HCT116 (cell line): ENCODE measurements around the gene LRRC72. TPM values are rescaled to one million over a fixed set of nuclear protein-coding genes. Genes with fewer than 3 reads are reported as not detected.
"Not testable (repeated sequence)": the region's sequence is repeated elsewhere in the genome, so short reads cannot be mapped to it uniquely, and the experiment has no call there.

Source experiments
- ATAC-seq: fragments of 200-7000 bp; cut with Tn5 transposase; 2 replicates; pipeline ENCODE4 v1.9.1; 2020; ENCODE audit warnings: mild to moderate bottlenecking, moderate library complexity
- BruUV-seq: library from RNA; stranded (reverse); fragments of 400-500 nt; replicated peaks from 2 replicates; lab custom pipeline; 2021; lab: Mats Ljungman, UMichigan
- CTCF ChIA-PET: fragments of 300-600 bp; sonication (Branson Sonifier 250); formaldehyde crosslinking; loops from one replicate; lab custom pipeline; 2021; ENCODE audit warnings: antibody characterized with exemption; lab: Charles Lee
- POLR2A ChIA-PET: fragments of 300-600, 350-600 bp; sonication (Branson Sonifier 250); formaldehyde crosslinking; loops from one replicate; lab custom pipeline; 2021; ENCODE audit warnings: antibody characterized with exemption; lab: Charles Lee
- RAD21 ChIA-PET, 2 experiments: fragments of 300-600 bp; sonication (Branson Sonifier 250); formaldehyde crosslinking; loops; one replicate each; lab custom pipeline; 2023; ENCODE audit warnings: low total read pairs in 2 of 2; ENCODE audit not compliant: uncharacterized antibody in 2 of 2, unreplicated experiment in 2 of 2, low non-redundant PET in 1 of 2; lab: Charles Lee
- DNase-seq: peaks from one replicate; pipeline ENCODE4 v3.0.0-alpha.2; 2010; ENCODE audit warnings: low read depth, low spot score
- H2AFZ ChIP-seq: fragments of 200-600 bp; shearing (Covaris generic), sonication (generic); 2 replicates; pipeline ENCODE4 v1.6.1; 2017; ENCODE audit warnings: low read depth, mixed run types, mixed read lengths, antibody characterized with exemption, low read length; ENCODE audit not compliant: poor library complexity, severe bottlenecking
- H3K27ac ChIP-seq: 2 replicates; pipeline ENCODE4 v1.5.1; 2012; ENCODE audit warnings: low read depth, low read length
- H3K27me3 ChIP-seq: fragments of 200-600 bp; sonication (generic); 2 replicates; pipeline ENCODE4 v1.6.1; 2016; ENCODE audit warnings: mixed run types, low read length, mixed read lengths; ENCODE audit not compliant: insufficient read depth
- H3K36me3 ChIP-seq, 2 experiments: fragments of 200-500 bp in 1 of 2; fragments of 200-600 bp in 1 of 2; sonication (Bioruptor generic) in 1 of 2; sonication (generic) in 1 of 2; 2 replicates each; pipeline versions ENCODE4 v1.5.1 to v1.6.1; 2014 to 2016; ENCODE audit warnings: low read length in 2 of 2, inconsistent platforms in 1 of 2, mixed read lengths in 1 of 2, mixed run types in 1 of 2; ENCODE audit not compliant: insufficient read depth in 2 of 2, control insufficient read depth in 1 of 2
- H3K4me1 ChIP-seq, 2 experiments: fragments of 200-600 bp in 1 of 2; sonication (generic) in 1 of 2; 2 replicates each; pipeline versions ENCODE4 v1.5.1 to v1.6.1; 2012 to 2017; ENCODE audit warnings: low read length in 2 of 2, inconsistent platforms in 1 of 2, mild to moderate bottlenecking in 1 of 2, mixed read lengths in 1 of 2, mixed run types in 1 of 2, moderate library complexity in 1 of 2; ENCODE audit not compliant: insufficient read depth in 2 of 2, control insufficient read depth in 1 of 2
- H3K4me2 ChIP-seq: fragments of 200-600 bp; sonication (generic); 2 replicates; pipeline ENCODE4 v1.6.1; 2017; ENCODE audit warnings: mixed run types, low read length, mixed read lengths
- H3K4me3 ChIP-seq, 2 experiments: fragments of 200-600 bp in 1 of 2; sonication (generic) in 1 of 2; replicated peaks in 1 of 2; 2 replicates each; pipeline ENCODE4 v1.5.1; 2011 to 2016; ENCODE audit warnings: low read length in 2 of 2, control low read depth in 1 of 2, low read depth in 1 of 2, mild to moderate bottlenecking in 1 of 2, mixed read lengths in 1 of 2, mixed run types in 1 of 2
- H3K79me2 ChIP-seq: fragments of 200-600 bp; sonication (generic); 2 replicates; pipeline ENCODE4 v1.6.1; 2017; ENCODE audit warnings: mild to moderate bottlenecking, mixed run types, low read length, moderate library complexity, mixed read lengths; ENCODE audit not compliant: insufficient read depth
- H3K9ac ChIP-seq: fragments of 200-600 bp; sonication (generic); 2 replicates; pipeline ENCODE4 v1.6.1; 2016; ENCODE audit warnings: low read length, mixed read lengths
- H3K9me2 ChIP-seq: fragments of 200-600 bp; sonication (generic), shearing (Covaris generic); 2 replicates; pipeline ENCODE4 v1.6.1; 2017; ENCODE audit warnings: mixed run types, mild to moderate bottlenecking, moderate library complexity; ENCODE audit not compliant: insufficient read depth
- H3K9me3 ChIP-seq, 2 experiments: fragments of 200-500 bp in 1 of 2; fragments of 200-600 bp in 1 of 2; sonication (Bioruptor generic) in 1 of 2; sonication (generic) in 1 of 2; 2 replicates each; pipeline ENCODE4 v1.6.1; 2014 to 2017; ENCODE audit warnings: low read length in 2 of 2, mixed read lengths in 2 of 2, inconsistent platforms in 1 of 2, low read depth in 1 of 2, mild to moderate bottlenecking in 1 of 2, mixed run types in 1 of 2, moderate library complexity in 1 of 2; ENCODE audit not compliant: control insufficient read depth in 1 of 2, insufficient read depth in 1 of 2
- H4K20me1 ChIP-seq: fragments of 200-600 bp; sonication (generic), shearing (Covaris generic); 2 replicates; pipeline ENCODE4 v1.6.1; 2017; ENCODE audit warnings: mixed run types, mild to moderate bottlenecking, moderate library complexity; ENCODE audit not compliant: insufficient read depth
- ATF3 ChIP-seq: IDR thresholded peaks from 2 replicates; pipeline ENCODE4 v1.6.1; 2012
- CBX3 ChIP-seq: IDR thresholded peaks from 2 replicates; pipeline ENCODE4 v1.6.1; 2012; ENCODE audit warnings: low read depth
- CTCF ChIP-seq, 3 experiments: fragments of 200-600 bp in 1 of 3; sonication (generic) in 1 of 3; IDR thresholded peaks in 2 of 3; conservative IDR thresholded peaks in 1 of 3; 2 replicates each; pipeline ENCODE4 v1.5.1; 2012 to 2017; ENCODE audit warnings: low read depth in 2 of 3, low read length in 2 of 3, antibody characterized with exemption in 1 of 3, borderline replicate concordance in 1 of 3, control low read depth in 1 of 3, mild to moderate bottlenecking in 1 of 3, mixed read lengths in 1 of 3, mixed run types in 1 of 3, moderate library complexity in 1 of 3; ENCODE audit not compliant: insufficient read depth in 1 of 3
- EZH2 ChIP-seq: fragments of 200-600 bp; sonication (generic); IDR thresholded peaks from 2 replicates; pipeline ENCODE4 v1.6.1; 2017; ENCODE audit warnings: antibody characterized with exemption, mixed run types
- EZH2phosphoT487 ChIP-seq: fragments of 200-600 bp; IDR thresholded peaks from 2 replicates; pipeline ENCODE4 v1.6.1; 2018; ENCODE audit warnings: antibody characterized with exemption, borderline replicate concordance
- MAX ChIP-seq: IDR thresholded peaks from 2 replicates; pipeline ENCODE4 v1.6.1; 2012
- POLR2A ChIP-seq: IDR thresholded peaks from 2 replicates; pipeline ENCODE4 v1.7.0; 2011; ENCODE audit warnings: borderline replicate concordance; ENCODE audit not compliant: insufficient read depth, insufficient read length; ENCODE audit errors: extremely low read depth
- RAD21 ChIP-seq: IDR thresholded peaks from 2 replicates; pipeline ENCODE4 v1.6.1; 2012; ENCODE audit warnings: low read depth, mild to moderate bottlenecking
- SIN3A ChIP-seq: IDR thresholded peaks from 2 replicates; pipeline ENCODE4 v1.6.1; 2012; ENCODE audit warnings: low read depth
- SP1 ChIP-seq: IDR thresholded peaks from 2 replicates; pipeline ENCODE4 v1.6.1; 2012; ENCODE audit warnings: low read depth
- YY1 ChIP-seq: IDR thresholded peaks from 2 replicates; pipeline ENCODE4 v1.6.1; 2011; ENCODE audit warnings: low read length, low read depth, moderate library complexity, mild to moderate bottlenecking; ENCODE audit not compliant: insufficient replicate concordance; ENCODE audit errors: extremely low read depth
- ZFX ChIP-seq: fragments of 450-650 bp; IDR thresholded peaks from 2 replicates; pipeline ENCODE4 v1.6.1; 2017
- intact Hi-C: fragments of 100-400 bp; cut with micrococcal nuclease; formaldehyde crosslinking; loops from 2 replicates; pipeline ENCODE4 v1.10.0; 2022
- total RNA-seq: library from RNA; stranded (reverse); gene quantifications from one replicate; pipeline ENCODE4 v1.2.1, GENCODE V29; 2021; ENCODE audit not compliant: unreplicated experiment

The LRRC72 gene
- total RNA-seq, 1 experiment from 2014 or later: not detected

- H3K4me3 ChIP-seq: not testable (repeated sequence)
Observed at GRCh38 chr7:16540559-16540958, 13.9 kb downstream of the LRRC72 start.

GRCh38 chr7:16542401-16542800 is 15.8 kb downstream of the LRRC72 start:
- POLR2A ChIA-PET: no interaction called here
- no peak for ATAC-seq
- RAD21 ChIA-PET: no interaction called here
- TF ChIP-seq ATF3 (no peak), EZH2 (no peak), RAD21 (no peak), MAX (no peak), CTCF (IDR thresholded peaks at IDR 0.05 in 2 of 3, conservative IDR thresholded peaks at IDR 0.05 in 1 of 3; ENCODE audit: borderline replicate concordance in 1 of 3, insufficient read depth in 1 of 3, low read depth in 2 of 3, low read length in 2 of 3) (no peak), SIN3A (no peak), EZH2phosphoT487 (no peak), CBX3 (no peak), POLR2A (no peak), SP1 (no peak), ZFX (no peak), YY1 (no peak)
- no peak for DNase-seq
- Histone ChIP-seq H3K4me3 (no peak overlapping the region), H4K20me1 (no peaks in the 10 kb centered on the region), H3K27ac (no peak overlapping the region), H3K9me2 (no peaks in the 10 kb centered on the region), H3K79me2 (no peaks in the 10 kb centered on the region), H3K4me2 (no peak overlapping the region), H2AFZ (no peak overlapping the region), H3K4me1 (0 out of 4 replicates have a peak, but pooled peaks cover 0 to 5% of the 10 kb centered on the region in 2 experiments), H3K9ac (no peak overlapping the region), H3K27me3 (no peaks in the 10 kb centered on the region), H3K9me3 (no peaks in the 10 kb centered on the region), H3K36me3 (no peaks in the 10 kb centered on the region)
- intact Hi-C loops: no loop called here
- no TSS peak for BruUV-seq
- CTCF ChIA-PET: no interaction called here

More at GRCh38 chr7:16540559-16540958, 13.9 kb downstream of the LRRC72 start:
- H3K27me3 ChIP-seq, CTCF ChIA-PET, H3K36me3 ChIP-seq, BruUV-seq, H3K4me2 ChIP-seq, H3K9me2 ChIP-seq, intact Hi-C loops, DNase-seq, RAD21 ChIA-PET, H3K9me3 ChIP-seq, H3K27ac ChIP-seq, H4K20me1 ChIP-seq, H2AFZ ChIP-seq, POLR2A ChIA-PET, H3K79me2 ChIP-seq, H3K9ac ChIP-seq, H3K4me1 ChIP-seq, ATAC-seq: not testable (repeated sequence)
